Stimulated activated CD4-positive, alpha-beta T cell treated with anti-CD3 and anti-CD28 coated beads, Interleukin-4, amount 100 ng/mL, for 4 hours (primary cell): ENCODE data around the gene ROPN1.
"Not testable (repeated sequence)": the region's sequence is repeated elsewhere in the genome, so short reads cannot be mapped to it uniquely, and the experiment has no call there.

ENCODE experiments used
- DNase-seq, 2 experiments: peaks; one replicate each; pipeline ENCODE4 v3.0.0-alpha.2; 2020

ROPN1 gene

GRCh38 chr3:123991730-123992588 is at the start of gene ROPN1:
Gene ROPN1 (minus strand): TSS chr3:123992124. CDS start chr3:123980481, 11,643 bp downstream.
- DNase-seq: not testable (repeated sequence)

GRCh38 chr3:124041553-124041952 is 49.6 kb upstream of the ROPN1 start:
- DNase-seq: no peak

- DNase-seq: no peak
Observed at GRCh38 chr3:124037326-124037725, 45.4 kb upstream of the ROPN1 start.

GRCh38 chr3:124036214-124036613 is 44.3 kb upstream of the ROPN1 start:
- not testable (repeated sequence) for DNase-seq

- DNase-seq: no peak
Observed at GRCh38 chr3:124035463-124036121, 43.7 kb upstream of the ROPN1 start.

- no peak for DNase-seq
Observed at GRCh38 chr3:124034844-124035152, 42.9 kb upstream of the ROPN1 start.

GRCh38 chr3:124034016-124034843 is 42.3 kb upstream of the ROPN1 start:
- peak in 1 of 2 experiments; percentile 8 for DNase-seq

GRCh38 chr3:124033360-124034015 is 41.6 kb upstream of the ROPN1 start, which contains the start of gene KALRN:
Gene KALRN (plus strand): TSS chr3:124033369.
- DNase-seq: peak in 1 of 2 experiments; percentile 1

GRCh38 chr3:124032881-124033359 is 41.0 kb upstream of the ROPN1 start:
- DNase-seq: peak; percentile 46 to 67

- no peak for DNase-seq
Observed at GRCh38 chr3:124032311-124032880, 40.5 kb upstream of the ROPN1 start.

- DNase-seq: no peak
Observed at GRCh38 chr3:124026516-124026915, 34.6 kb upstream of the ROPN1 start.

GRCh38 chr3:124023531-124023930 is 31.6 kb upstream of the ROPN1 start:
- DNase-seq: not testable (repeated sequence)

GRCh38 chr3:124019291-124019690 is 27.4 kb upstream of the ROPN1 start:
- no peak for DNase-seq

GRCh38 chr3:124017502-124017901 is 25.6 kb upstream of the ROPN1 start:
- DNase-seq: not testable (repeated sequence)

GRCh38 chr3:124016483-124016882 is 24.6 kb upstream of the ROPN1 start:
- not testable (repeated sequence) for DNase-seq

- no peak for DNase-seq
Observed at GRCh38 chr3:124014366-124014942, 22.5 kb upstream of the ROPN1 start.

GRCh38 chr3:124008321-124008720 is 16.4 kb upstream of the ROPN1 start:
- not testable (repeated sequence) for DNase-seq

- DNase-seq: no peak
Observed at GRCh38 chr3:124007186-124007585, 15.3 kb upstream of the ROPN1 start.

GRCh38 chr3:124002405-124003079 is 10.6 kb upstream of the ROPN1 start:
- not testable (repeated sequence) for DNase-seq

GRCh38 chr3:124001366-124001765 is 9.4 kb upstream of the ROPN1 start:
- DNase-seq: not testable (repeated sequence)

GRCh38 chr3:123997543-123997942 is 5.6 kb upstream of the ROPN1 start:
- no peak for DNase-seq
